ENCODE results near the gene TDP1.
A peak's percentile ranks its signal among the peaks of the same experiment; 100 is the strongest.

Gene TDP1

DNA sequence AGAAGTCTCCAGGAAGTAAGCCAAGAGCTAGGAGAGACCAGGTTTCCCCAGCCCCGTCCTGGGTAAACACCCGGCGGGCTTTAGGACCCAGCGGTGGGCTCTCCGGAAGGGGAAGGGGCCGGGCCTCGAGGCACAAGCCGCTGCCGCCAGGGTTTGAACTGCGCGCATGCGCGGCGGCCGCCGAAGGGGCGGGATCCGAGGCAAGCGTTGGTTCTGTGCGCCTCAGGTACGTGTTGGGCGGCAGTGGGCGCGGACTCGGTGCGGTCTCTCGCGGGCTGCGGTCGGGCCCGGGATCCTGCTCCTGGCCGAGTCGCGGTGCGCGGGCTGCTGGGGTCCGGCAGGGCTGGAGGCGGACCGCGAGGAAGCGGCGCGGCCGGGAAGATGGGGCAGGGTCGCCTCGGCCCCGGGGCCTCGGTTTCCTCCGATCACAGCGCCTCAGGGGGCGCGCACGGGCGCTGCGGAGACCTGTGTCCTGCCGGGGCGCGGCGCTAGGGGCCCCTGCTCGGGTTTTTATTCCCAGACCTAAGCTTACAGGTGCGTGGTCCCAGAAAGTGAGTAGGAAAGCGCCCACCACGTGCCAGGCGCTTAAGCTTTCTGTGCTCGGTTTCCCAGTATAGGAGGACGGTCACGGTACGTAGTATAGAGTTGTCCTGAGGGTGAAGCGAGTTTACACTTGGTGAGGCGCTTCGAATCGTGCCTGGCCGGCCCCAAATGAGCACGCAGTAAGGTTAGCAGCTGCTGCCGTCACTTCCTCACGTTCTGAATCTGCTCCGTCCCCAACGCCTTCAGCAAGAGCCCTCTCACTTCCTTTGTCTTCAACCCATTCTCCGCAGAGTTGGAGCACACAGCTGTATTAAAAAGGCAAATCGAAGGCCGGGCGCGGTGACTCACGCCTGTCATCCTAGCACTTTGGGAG, at the start of gene TDP1:
TSS of gene TDP1 (plus strand) at position 183 of the 916 bp plus-strand sequence. CDS start 7,188 bp downstream, outside the sequence.
- DNase-seq = peak; percentile 92

DNA sequence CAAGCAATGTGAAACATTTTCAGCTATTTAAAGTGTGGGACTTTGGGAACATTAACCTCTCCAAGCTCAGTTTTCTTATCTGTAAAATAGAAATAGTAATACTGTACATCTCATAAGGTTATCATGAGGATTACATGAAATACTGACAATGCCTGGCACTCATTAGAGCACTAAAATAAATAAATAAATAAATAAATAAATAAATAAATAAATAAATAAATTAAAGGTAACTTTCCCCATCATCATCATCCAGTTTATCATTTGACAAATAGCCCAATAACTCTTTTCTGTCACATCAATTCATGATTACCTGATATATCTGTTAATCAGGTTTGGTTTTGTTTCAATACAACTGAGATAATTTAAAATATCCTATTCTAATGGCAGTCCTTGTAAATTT, 49.7 kb upstream of the TDP1 start:
- no peak for DNase-seq

DNA sequence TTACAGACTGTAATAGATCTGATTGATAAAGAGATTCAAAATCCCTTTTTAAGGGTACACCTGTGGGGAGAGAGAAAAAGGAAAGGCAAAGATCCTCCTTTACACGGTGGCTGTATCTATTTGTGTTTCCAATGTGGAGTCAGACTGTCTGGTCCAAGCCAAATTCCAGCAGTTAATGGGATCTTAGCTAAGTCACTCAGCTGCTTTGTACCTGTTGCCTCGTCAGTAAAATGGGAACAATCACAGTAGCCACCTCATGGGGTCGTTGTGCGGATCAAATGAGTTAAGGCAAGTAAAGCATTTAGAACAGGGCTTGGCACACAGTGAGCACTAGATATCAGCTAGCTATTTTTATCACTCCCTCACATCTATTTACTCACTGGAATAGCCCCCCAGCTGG, 48.1 kb upstream of the TDP1 start:
- no peak for DNase-seq

DNA sequence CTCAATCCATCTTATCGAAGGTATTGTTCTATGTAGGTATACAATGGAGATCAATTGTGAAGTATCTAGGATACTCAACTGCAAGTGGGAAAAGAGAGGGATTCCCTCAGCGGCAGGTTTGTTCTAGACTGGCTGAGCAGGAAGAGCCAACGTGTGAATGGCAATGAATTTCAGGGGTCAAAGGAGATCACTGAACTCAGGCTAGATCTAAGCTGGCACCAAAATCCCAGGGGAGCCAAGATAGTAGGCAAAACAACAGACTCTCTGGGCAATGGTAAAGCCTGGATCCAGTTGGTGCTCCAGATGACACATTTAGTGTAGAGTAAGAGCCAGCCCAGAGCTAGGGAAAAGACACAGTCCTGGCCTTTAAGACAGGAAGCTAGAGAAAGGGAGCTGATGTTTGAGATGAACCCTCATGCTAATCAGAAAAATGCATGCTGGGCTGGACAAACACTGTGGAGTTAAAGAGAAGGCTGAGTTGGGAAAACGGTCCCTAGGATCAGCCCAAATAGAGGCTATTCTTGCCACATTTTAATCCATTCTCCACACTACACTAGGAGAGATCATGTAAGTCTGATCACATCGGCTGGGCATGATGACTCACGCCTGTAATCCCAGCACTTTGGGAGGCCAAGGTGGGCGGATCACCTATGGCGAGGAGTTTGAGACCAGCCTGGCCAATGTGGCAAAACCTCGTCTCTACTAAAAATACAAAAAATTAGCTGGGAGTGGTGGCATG, 46.8 kb upstream of the TDP1 start:
- DNase-seq = no peak

DNA sequence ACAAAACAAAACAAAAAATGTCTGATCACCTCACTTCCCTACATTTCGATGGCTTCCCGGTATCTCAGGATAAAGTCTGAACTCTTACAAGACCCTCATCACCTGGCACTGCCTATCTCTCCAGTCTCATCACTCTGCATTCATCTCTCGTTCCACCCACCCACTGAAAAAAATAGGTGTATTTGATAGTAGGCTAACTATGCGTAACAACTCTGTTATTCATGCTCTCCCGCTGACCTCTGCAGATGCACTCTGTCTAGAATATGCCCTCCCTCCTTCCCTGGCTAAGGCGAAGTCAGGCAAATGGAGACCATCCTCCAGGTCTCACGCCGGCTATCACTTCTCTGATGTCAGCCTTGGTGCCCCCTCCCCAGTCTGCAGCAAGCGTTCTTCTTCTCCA, 46.1 kb upstream of the TDP1 start:
- no peak for DNase-seq

DNA sequence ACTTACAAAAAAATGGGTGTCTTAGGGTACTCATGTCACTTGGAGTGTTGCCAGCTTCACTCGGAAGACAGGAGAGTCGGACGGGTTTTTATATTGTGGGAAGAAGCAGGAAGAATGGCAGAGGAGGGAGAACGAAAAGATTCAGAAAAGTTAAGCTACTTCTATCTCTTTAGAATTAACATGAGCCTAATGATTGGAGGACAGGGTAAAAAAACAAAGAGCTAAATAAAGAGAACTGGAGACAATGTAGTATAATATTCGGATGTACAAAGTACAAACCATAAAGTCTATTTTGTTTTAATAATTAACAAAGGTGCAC, 45.1 kb upstream of the TDP1 start:
- no peak for DNase-seq

DNA sequence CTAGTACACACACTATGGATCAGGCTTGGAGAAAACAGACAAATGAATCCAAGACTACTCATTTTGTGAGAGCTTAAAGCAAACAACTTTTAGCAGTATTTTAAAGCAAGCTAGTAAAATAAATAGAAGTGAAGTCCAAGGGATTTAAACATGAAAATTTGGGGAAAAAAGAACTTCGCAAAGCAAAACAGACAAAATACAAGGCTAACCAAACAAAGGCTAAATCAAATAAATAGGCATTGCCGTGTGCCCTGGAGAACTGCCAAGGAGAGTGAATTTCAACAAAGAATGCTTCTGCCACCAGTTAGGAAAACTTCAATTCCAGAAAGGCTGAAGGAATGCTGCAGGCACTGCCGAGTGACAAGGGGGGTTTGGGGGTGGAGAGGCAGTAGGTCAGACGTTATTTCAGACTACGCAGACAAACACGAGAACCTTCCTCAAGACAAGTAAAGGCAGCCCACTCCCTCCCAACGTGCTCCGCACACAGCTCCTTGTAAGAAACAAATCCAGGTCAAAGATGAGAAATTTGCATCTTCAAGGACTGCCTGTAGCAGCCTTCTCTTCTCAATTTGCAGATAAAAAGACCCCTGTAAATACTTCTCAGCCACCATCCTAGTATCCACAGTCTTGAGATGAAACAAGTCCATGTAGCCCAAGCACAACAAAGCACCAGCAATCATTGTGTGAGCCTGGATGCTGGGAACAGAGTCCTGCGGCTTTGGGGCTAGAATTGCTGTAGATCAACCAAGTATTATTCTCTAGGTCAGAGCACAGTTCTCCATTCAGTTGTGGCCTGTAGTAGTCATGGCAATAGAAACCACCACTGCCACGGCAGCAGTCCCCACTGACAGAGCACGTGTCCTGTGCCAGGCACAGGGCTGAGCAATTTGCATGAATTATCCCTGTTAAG, 44.5 kb upstream of the TDP1 start:
- DNase-seq = no peak

DNA sequence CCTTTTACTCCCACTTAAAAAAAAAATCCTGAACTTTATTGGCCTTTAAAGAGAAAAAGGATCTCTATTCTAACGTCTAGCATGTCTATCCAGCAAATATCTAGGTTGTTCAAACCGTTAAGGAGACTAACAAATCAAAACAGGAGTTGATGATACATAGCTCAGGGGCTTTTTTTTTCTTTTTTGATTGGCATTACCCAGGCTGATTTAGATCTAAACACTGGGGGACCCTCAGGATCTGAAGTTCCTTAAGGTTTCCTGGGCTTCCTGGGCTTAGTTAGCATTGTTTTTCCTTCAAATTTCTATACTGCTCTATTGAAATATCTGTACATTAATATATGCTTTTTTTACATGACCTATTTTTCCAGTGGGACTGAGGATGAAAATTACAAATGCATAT, 43.5 kb upstream of the TDP1 start:
- DNase-seq = no peak

DNA sequence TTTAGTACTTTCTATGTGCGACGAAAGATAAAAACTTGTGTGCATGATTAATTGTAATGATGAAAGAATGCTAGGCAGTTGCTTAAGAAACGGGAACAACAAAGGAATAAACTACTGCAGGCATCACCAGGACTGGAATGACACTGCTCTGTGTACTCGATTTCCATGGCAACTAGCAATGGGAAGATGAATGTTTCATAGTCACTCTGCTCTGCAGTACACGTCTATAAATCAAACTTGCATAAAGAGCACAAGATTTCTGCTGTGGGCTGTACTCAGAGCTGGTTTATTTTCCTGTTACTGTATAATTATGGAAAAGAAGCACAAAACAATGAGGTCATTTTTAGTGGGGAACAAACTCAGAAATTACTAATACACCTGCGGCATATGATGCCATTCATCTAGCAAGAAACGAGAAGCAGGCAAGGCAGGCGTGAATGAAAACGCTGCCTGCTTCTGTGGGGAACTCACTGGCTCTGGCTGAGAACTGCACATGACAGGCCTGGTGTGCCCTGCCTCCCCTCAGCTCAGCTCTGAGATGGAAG, 43.0 kb upstream of the TDP1 start:
- no peak for DNase-seq

DNA sequence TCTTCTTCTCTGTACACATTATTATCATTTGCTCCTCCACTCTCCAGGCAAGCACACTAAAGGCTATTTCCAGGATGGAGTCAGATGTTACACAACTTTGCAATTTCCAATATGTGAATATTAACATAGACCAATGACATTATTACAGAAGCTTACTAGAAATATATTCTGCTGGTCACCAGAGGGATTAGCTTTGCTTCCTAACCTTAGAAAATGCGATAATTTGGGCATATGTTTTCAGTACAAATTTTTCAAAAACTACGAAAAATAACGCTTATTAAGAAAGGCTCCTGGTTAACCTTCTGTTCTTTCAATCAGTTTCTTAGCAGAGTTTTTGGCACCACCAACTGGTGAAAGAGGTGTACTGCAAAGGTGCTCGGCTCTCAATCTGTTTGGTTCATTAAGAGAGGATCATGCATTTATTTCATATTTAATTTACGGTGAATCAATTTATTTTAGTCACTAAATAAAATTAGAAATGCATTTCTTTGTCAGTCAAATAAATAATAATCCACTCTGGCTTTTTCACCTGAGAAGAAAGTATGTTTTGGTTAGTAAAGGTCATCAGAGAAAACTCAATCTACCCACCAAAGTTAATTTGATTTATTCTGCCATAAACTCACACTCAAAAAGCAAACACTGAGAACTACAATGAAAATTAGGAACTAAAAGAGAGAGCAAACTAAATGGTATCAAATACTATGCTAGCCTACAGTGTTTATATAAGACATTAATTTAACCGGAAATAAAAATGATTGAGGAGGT, 40.4 kb upstream of the TDP1 start:
- peak; percentile 10 for DNase-seq

DNA sequence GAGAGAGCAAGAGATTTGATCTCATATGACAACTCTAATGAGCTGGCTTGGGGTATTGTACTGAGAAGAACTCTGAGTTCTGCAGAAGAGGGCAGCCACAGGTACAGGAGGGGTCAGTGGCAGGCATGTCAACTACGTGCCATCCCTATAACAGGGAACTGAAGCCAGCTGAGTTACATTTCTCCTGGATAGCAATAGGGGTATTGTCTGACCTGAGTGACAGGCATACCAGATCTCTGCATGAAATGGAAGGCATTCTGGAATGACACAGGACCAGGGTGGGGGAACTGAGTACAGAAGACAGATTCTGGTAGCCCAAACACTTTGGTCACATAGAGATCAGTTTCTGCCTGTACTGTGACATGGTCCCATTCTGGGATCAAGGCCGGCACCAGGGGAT, 37.0 kb upstream of the TDP1 start:
- DNase-seq = no peak

DNA sequence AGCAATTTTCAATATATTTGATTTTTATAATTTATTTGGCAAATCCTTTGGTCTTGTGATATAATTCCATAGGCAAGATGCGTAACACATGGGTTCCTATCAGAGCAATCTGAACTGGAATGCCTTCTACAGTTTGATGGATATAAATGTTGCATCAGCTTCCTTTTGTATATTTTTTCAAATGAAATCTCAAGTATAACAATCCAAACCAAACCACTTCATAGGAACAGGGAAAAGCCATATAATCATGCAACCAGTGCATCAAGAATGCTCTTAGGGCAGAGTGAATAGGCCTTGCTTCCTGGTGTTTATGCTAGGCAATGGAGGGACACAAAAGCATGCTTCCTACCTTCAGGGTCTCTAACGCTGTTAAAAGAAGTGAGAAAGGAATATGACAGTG, 35.7 kb upstream of the TDP1 start:
- no peak for DNase-seq

DNA sequence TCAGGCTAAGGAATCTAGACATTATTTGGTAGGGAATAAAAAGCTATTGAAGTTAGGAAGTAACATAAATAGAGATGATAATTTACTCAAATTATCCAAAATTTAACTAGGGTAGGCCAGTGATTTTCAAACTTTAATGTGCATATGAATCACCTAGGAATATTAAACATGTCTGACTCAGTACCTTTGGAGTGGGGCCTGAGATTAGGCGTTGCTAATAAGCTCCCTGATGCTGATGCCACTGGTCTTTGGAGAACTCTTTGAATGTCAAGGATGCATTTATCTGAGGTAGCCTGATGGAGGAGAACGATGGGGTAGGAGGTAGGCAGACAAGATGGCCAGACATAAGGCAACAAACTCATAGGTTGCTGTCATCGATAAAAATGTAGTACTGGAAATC, 34.4 kb upstream of the TDP1 start:
- DNase-seq = no peak

DNA sequence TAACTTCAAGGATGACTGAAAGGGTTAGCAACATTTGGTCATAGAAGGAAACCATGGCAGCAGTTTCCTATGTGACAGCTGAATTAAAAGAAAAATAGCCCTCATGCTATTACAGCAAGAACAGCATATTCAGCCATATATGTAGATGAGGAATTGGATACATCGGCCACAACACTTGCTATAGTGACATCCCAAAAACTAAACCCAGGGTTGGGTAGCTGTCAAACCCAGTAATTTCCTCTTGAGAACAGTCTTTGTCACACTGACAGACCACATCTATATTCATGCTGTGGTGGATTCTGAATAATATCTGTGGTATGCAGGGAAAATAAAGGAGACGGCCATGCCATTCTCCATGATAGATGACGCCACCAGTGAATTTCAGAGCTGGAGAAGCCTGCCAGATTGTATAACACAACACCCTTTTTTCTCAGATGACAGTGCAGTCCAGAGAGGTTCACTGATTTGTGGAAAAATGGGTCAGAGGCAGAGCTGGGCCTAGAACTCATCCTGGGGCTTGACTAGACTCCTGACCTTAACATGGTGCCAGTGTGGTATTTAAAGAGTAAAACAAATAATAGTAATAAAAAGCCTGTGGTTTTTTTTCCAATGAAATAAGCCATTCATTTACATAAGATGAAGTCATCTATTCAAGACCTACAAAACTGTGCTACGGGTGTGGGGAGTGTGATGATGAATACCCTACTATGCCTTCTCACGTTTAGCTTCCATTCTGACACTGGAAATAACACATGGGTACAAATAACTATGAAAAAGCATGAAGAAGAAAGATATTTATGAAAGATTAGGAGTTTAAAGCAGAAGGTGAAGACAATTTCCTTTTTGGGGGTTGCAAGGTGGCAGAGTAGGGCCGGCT, 33.5 kb upstream of the TDP1 start:
- no peak for DNase-seq

DNA sequence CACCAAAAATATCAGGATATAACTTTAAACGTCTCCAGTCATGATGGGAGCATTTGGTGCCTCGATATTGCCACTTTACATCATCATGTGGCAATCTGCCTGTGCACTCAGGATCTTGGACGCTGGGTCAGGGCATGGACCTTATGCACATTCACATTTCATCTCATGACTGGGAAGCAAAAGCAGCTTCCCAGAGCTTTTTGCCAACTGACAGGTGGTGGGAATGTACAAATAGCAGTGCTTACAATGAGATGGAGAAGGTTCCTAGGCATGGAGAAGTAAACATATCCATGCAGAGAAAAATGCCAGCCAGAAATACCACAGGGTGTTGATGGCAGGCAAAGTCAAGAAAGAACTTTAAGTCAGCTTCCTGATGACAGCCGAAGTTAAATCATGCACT, 31.5 kb upstream of the TDP1 start:
- DNase-seq = no peak

DNA sequence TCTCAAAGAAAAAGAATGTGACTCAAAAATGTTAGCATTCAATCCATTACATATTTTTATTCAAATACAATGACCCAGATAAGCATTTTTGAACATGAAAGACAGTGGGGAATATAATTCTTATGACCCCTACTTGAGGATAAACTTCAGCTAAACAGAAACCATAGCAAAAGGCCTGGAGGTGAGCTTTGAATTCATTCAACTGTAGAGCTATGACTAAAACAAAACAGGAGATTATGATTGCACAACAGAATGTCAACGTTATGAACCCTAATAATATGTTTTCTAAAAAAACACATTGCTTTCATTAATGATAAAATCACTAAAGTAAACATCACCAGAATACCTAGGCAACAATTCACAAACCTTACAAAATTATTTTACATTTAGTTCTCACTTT, 29.0 kb upstream of the TDP1 start:
- no peak for DNase-seq

DNA sequence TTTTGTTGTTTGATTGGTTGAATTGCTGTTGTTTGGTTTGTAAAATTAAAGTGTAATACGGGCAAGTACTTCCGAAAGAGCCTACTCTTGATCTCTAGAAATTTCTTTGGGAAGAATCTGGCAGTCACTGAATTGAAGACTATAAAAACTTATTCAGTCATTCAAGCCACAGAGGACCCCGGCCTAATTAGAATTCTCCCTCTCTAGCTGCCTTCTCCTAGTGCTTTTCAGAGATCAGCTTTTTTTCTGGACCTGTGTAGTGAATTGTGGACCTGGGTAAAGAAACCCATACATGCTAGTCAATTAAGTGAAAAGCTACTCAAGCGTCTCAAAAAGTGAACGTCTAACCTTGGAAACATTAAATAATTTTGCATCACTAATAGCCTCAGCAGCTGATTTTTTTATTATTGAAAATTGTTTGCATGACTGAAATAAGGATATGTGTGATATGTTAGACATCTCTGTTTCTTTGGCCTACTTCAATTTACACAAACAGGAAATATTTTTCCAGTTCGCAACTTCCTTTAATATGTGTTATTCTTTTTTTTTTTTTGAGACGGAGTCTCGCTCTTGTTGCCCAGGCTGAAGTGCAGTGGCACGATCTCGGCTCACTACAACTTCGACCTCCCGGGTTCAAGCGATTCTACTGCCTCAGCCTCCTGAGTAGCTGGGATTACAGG, 28.4 kb upstream of the TDP1 start:
- no peak for DNase-seq

DNA sequence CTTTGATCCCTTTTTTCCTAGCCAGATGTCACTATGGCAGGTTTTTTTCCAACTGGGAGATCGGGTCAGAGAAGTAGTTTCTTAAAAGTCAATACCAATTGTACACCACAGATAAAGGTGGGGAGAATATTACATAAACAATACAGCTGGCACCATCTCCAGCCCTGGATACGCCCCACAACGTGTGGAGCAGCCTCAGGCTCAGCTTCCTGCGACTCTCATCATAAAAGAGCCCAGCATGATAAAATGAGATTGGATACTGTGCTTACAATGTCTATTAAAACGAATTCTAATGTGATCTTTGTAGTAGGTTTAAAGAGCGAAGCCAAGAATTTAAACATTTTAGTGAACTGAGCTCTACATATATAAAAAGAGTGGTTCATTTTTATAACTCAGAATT, 22.7 kb upstream of the TDP1 start:
- DNase-seq = no peak

DNA sequence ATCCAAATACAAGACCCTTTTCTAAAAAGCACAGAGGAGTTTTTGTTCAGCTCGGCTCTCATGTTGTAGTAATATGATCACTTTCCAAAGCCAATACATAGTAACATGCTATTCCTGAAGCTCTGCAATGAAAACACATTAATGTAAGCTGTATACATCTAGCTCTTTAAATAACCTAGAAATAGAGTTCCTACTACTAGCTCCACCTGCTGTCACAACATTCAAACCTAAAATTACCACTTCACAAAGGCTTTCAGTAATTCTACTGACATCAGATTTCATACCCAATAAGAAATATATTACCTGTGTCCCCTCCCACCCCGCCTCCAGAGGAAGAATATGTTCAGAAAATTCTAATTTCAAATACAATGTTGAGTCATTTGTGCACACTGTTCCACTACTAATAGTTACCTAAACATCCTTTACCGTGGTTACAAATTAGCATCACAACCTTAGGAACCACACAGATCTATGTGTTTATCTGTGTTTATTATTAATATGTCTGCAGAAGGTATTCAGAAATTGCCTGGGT, 19.0 kb upstream of the TDP1 start:
- DNase-seq = no peak

DNA sequence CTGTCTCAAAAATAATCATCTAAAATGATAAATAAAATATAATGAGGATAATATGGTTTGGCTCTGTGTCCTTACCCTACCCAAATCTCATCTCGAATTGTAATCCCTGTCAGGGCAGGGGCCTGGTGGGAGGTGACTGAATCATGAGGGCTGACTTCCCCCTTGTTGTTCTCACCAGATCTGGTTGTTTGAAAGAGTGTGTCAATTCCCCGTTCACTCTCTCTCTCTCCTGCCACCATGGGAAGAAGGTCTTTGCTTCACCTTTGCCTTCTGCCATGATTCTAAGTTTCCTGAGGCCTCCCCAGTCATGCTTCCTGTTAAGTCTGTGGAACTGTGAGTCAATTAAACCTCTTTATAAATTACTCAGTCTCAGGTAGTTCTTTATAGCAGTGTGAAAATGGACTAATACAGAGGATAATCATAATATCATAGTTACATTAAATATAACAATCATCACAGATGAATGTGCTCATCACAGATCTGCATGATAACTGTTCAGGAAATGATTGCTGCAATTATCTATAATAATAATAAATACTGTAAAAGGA, 13.8 kb upstream of the TDP1 start:
- no peak for DNase-seq
